ENCODE data around the gene MAP7D3.

Gene MAP7D3

GRCh38 chrX:136205882-136206380, 45.3 kb downstream of the MAP7D3 start:
- DNase-seq: no peak

- peak; percentile 59 for DNase-seq
Observed at GRCh38 chrX:136204571-136204970, 46.6 kb downstream of the MAP7D3 start.

DNA sequence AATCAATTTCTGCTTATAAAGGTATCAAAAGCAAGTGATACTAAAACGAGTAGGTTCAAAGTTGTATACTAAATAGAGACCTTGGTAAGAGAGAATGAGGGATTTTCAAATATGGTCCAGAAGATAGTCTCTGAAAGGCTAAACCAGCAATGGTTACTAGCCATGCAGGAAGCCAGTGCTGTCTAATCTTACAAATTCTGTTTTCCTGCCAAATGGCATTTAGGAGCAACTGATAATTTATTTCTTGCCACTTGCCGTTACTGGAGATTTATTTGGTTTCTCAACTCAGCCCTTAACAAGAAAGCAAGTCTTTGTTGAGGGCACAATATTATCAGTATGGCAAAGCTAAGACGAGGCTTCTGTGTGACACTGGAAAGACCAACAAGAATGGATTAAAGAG, 47.2 kb downstream of the MAP7D3 start:
- no peak for DNase-seq

DNA sequence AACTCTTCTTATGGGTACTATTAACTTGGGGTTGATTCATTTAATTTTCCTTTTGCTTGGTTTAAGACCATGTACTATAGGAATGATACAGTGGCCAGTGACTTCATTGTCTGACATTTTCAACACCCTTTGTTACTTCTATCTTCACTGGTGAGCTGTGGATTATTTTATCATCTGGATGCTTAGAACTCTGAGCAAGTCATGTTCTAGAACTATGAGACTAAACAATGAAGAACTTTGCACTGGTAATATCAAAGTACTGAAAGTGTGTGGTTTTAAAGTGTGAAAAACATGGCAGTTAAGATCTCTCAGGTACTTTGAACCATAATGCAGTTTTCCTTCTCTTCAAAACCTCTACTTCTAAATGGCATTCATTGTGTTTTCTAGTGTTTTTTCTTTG, 47.8 kb downstream of the MAP7D3 start:
- no peak for DNase-seq

GRCh38 chrX:136202889-136203288, 48.3 kb downstream of the MAP7D3 start:
- DNase-seq: no peak

- DNase-seq: no peak
Observed at GRCh38 chrX:136201601-136202000, 49.6 kb downstream of the MAP7D3 start.

DNA sequence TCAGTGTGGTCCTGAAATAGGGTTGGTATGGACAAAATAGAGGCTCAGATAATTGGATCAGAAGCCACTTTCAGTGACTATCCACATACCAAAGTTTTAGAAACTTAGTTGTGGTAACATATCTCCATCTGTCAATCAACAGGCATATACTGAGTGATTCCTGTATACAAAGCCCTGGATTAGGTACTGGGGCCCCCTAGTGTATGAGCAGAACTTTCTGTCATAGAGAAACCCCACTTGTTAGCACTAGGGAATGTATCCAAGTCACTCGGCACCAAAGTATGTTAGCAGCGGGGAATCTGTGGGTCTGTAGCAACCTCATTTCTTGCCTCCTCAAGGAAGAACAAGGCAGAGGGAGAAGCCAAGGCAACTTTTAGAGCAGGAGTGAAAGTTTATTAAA, 50.7 kb downstream of the MAP7D3 start:
- DNase-seq: no peak

- no peak for DNase-seq
Observed at GRCh38 chrX:136199365-136199764, 51.8 kb downstream of the MAP7D3 start.

DNA sequence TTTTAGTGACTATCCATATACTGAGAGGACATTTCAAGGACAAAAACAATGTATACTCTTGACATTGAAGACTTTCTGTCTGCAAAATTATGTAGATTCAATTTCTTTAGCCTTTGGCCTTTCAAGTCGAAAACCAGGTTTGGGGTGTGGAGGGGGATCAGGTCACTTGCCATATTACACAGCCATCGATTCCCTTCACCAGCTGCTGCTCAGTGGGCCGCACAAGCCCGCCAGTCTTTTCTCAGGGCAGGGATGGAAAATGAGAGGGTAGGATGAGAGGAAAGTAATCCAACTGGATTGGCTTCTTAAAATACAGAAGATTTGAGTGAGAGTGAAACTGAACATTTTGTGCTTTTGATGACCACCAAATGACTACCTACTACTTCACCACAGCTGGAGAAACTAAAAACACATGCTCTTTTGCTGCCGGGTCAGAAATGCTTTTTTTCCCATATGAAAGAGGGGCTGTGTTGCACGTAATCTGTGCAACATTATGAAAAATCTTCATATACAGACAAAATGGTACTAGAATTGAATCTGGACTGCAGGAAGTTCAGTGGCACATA, 52.4 kb downstream of the MAP7D3 start:
- no peak for DNase-seq

DNA sequence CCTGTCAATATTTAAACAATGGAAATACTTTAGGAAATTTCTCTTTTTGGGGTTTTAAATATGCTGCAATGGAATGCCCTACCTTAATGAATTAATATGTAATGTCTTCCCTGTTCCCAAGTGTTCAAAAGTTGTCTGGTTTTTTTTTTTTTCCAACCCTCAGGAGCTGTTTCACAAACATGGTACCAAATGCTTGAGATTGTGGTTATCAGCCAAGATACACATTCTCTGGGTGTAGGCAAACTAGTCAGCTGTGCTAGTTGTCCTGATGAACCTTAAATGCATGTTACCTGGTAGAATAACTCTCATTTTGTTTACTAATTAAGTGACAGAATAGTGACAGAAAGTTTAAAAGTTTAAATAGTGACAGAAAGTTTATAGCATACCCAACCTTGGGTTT, 53.2 kb downstream of the MAP7D3 start:
- DNase-seq: no peak

- DNase-seq: no peak
Observed at GRCh38 chrX:136196691-136197155, 54.5 kb downstream of the MAP7D3 start.

DNA sequence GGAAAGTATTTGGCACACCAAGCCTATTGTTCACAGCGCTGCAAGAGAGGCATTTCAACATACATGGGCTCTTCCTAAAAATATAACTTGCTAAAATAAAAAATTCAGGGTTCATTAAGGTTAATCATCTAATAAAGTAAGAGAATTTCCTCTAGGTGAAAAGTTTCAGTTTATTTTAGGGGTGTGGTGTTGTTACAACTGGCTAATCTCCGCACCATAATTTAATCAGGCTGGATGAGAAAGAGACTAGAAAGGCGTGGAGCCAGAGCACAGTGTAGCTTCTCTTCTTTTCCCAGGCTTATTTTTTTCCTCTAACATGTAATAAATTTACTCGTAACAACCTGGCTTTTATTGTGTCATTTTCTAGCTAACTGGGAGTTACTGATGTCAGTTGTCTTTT, 56.0 kb downstream of the MAP7D3 start:
- no peak for DNase-seq

GRCh38 chrX:136194536-136194935, 56.7 kb downstream of the MAP7D3 start:
- no peak for DNase-seq

DNA sequence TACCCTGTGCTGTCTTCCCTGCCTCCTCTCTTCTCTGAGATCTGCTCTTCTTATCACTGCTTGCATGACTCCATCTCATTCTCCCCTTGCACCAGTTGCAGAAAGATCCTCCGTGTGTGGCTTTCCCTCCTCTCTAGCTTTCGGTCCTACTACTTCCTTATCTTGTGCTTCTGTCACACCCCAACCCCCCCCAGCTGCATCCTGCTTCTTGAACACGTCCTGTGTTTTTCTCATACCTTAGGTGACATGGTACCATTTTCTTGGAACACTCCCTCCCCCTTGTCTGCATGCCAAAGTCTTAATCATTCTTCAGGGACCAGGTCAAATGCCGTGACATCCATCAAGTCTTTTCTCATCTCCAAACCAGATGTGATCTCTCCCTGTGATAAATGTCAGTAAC, 57.4 kb downstream of the MAP7D3 start:
- no peak for DNase-seq

- DNase-seq: no peak
Observed at GRCh38 chrX:136192839-136193414, 58.3 kb downstream of the MAP7D3 start.

GRCh38 chrX:136192135-136192534, 59.1 kb downstream of the MAP7D3 start:
- peak; percentile 12 for DNase-seq

DNA sequence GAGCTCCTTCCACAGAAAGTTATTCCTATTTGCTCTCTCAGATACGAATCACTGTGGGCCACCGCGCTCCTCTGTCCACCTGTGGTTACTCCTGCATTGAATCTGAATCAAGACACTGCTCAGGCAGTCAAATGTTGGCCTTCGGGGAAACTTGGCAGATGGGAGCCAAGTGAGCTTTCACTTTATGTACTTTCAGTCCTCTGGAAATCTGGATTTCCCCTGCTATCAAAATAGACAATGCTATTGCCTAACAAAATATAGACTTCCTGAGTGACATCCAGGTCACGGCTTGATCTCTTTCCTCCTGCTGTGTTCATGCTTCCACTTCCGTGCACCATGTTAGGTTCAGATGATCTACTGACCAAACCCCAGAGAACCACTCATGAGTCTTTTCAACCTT, 60.0 kb downstream of the MAP7D3 start:
- no peak for DNase-seq

DNA sequence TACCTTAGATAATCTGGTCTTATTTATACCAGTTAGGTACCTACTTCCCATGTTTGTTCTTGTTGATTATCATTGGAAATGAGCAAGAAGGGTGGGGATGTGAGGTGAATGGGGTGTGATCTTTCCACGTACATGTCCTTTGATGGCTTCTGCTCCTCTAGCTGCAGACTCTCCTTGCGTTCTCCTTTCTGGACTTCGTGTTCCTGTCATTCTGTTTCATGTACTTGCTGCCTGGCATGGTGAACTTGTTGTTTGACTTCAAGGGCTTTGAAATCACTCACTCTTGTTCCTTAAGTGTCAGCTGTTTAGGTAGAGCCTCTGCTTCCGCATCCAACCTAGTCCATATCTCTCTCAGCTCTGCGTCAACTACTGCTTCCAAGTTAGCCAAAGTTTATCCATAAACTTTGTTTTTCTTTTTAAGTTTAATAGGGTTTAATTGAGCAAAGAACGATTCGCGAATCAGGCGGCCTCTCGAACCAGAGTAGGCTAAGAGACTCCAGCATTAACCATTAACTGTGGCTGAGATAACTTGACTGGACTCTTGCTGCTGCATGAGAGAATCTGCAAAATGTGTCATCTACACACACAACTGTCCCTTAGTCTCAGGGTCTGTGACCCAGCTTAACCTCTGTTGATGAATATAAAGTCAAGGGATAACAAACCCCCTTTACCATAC, 61.0 kb downstream of the MAP7D3 start:
- DNase-seq: no peak

DNA sequence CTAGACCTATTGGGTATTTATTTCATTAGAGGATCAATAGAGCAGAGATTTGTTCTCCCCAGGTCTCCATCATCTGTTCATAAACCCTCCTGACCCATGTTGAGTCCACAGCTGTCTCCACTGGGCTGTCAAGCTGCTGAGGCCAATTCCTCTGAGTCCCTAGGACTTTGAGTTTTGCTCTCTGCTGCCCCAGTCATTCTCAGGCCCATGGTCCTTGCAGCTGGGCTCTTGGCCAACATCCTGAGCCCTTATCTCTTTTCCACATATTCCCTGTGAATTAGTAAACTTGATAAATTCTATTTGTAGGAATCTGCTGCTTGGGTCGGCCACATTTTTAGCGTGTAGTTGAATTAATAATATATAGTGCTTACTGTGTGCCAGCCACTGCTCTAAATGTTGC, 62.0 kb downstream of the MAP7D3 start:
- DNase-seq: no peak

DNA sequence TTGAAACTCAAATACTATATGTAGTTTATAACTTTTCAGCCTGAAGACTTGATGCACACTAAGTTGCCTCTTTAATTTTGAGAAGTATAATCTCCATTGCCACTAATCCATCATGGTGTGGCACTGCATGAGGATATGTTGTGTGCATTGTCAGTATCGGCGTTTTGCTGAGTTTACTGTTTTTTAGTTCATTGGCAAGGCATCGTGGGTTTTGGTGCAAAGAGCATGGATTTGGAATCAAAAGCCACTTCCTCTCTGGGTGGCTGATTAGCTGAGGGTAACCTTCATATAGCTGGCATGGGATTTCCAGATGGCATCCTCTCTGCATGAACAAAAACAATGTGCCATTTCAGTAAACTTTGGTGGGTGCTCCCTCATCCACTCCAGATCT, 65.2 kb downstream of the MAP7D3 start:
- DNase-seq: no peak

- no peak for DNase-seq
Observed at GRCh38 chrX:136185401-136186022, 65.7 kb downstream of the MAP7D3 start.

- DNase-seq: no peak
Observed at GRCh38 chrX:136183917-136184316, 67.3 kb downstream of the MAP7D3 start.

GRCh38 chrX:136183172-136183571, 68.0 kb downstream of the MAP7D3 start:
- no peak for DNase-seq

- no peak for DNase-seq
Observed at GRCh38 chrX:136182414-136182813, 68.8 kb downstream of the MAP7D3 start.

Data from central memory CD4-positive, alpha-beta T cell (primary cell).